GM12891 (cell line): ENCODE data around the gene GDPD2.

Source experiments
- PAX5 ChIP-seq: IDR thresholded peaks from 2 replicates; pipeline ENCODE4 v1.6.1; 2011; ENCODE audit warnings: low read length, moderate library complexity, mild to moderate bottlenecking; ENCODE audit not compliant: insufficient read depth, severe bottlenecking
- POLR2A ChIP-seq: IDR thresholded peaks from 2 replicates; pipeline ENCODE4 v1.6.1; 2011; ENCODE audit warnings: low read depth, low read length, control low read depth
- POLR2AphosphoS5 ChIP-seq: IDR thresholded peaks from 2 replicates; pipeline ENCODE4 v1.6.1; 2011; ENCODE audit warnings: low read depth, low read length, control low read depth
- POU2F2 ChIP-seq: IDR thresholded peaks from 2 replicates; pipeline ENCODE4 v1.6.1; 2011; ENCODE audit warnings: low read depth, mild to moderate bottlenecking, control low read depth, low read length, moderate library complexity
- SPI1 ChIP-seq: IDR thresholded peaks from 2 replicates; pipeline ENCODE4 v1.6.1; 2011; ENCODE audit warnings: low read depth, low read length, control low read depth
- TAF1 ChIP-seq: IDR thresholded peaks from 2 replicates; pipeline ENCODE4 v1.6.1; 2011; ENCODE audit warnings: low read depth, low read length, control low read depth

DNA sequence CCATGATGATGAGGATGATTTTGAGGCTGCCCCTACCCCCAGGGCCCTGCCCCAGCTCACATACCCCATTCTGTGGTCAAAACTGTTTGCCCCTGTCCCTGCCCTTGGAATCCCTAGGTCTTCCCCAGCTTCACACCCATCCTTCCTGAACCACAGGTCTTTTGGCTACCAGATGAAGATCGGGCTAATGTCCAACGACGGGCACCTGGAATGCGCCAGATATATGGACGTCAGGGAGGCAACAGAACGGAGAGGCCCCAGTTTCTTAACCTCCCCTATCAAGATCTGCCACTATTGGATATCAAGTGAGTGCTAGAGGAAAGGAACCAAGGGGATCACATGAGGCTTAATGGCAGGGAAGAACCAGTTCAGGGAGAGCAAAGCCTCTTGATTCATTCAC lies 6.6 kb downstream of the GDPD2 start:
- TF ChIP-seq TAF1 (no peak), POLR2A (no peak), POLR2AphosphoS5 (no peak), PAX5 (no peak), SPI1 (no peak), POU2F2 (no peak)
